ENCODE measurements around the gene MAPRE2.

MAPRE2 gene

DNA sequence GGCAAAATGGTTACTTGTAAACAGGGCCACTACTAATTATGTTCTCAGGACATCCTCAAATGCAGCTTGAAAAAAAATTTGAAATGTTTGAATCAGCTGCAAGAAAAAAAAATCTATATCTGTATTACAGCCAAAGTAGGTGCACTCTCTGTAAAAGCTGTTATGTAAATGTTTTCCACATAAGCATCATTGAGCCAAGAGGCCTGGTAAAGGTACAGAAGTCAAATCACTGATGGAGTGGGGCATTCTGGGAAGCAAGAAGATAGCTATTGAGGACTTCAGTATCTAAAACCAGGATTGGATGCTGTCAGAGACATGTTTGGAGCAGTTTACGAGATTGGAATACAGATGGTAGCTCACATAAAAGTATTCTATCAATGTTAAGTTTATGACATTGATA lies 80.3 kb downstream of the MAPRE2 start:
- Histone ChIP-seq H3K4me3 (ENCODE audit: low read depth in 1 of 2, low read length in 1 of 2) (no peak overlapping the region), H3K27ac (no peak overlapping the region), H3K27me3 (no peaks in the 10 kb centered on the region), H3K36me3 (no peaks in the 10 kb centered on the region), H3K4me1 (ENCODE audit: control insufficient read depth in 1 of 2, insufficient read depth in 1 of 2, low read depth in 1 of 2, low read length in 1 of 2) (no peaks in the 10 kb centered on the region), H3K9me3 (no peaks in the 10 kb centered on the region)
- no peak for TF ChIP-seq CTCF (IDR thresholded peaks at IDR 0.05)

DNA sequence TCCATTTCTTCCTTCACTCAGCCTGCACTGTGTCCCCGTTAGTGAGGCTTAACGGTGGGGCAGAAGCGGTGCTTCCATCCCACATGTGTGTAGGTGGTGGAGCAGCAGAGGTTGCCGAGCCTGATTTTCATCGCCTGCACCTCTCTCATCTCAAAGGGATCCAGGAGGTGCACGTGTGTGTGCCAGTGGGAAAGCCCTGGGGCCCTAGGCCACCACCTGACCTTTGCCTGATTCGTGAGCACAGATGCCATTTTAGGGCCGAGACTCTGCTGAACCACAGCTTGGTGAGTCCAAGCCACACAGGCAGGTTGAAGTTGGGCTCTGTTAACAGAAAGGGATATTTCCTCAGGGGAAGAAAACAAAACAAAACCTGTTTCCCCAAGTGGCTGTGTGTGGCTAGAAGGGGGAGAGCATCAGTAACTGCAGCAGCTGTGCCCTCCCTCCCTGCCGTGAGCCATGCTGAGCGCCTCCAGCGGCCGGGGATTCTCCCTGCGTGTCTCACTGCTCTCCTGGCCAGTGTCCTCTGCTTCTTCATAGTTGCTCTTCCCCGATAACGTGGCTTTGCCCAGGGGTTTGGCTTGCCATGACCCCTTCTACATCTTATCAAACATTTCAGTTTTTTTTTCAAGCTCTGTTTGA lies 81.5 kb downstream of the MAPRE2 start:
- Histone ChIP-seq H3K4me1 (ENCODE audit: control insufficient read depth in 1 of 2, insufficient read depth in 1 of 2, low read depth in 1 of 2, low read length in 1 of 2) (no peaks in the 10 kb centered on the region), H3K4me3 (ENCODE audit: low read depth in 1 of 2, low read length in 1 of 2) (no peak overlapping the region), H3K27me3 (no peaks in the 10 kb centered on the region), H3K27ac (no peak overlapping the region), H3K36me3 (peaks cover 6% of the 10 kb centered on the region), H3K9me3 (no peaks in the 10 kb centered on the region)
- TF ChIP-seq CTCF (IDR thresholded peaks at IDR 0.05), result no peak

DNA sequence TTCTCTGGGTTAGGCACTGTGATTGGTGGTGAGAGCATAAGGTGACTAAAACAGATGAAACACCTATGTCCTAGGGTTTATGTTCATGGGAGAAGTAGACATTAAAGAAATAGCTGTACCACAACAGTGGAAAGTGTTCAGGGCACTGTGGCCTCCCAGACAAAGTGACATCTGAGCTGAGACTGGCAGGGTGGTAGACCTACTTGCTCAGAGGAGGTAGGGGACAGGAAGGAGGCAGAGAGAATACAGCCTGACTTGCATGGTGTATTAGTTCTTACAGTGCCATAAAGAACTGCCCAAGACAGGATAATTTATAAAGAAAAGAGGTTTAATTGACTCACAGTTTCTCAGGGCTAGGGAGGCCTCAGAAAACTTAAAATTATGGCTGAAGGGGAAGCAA lies 82.6 kb downstream of the MAPRE2 start:
- Histone ChIP-seq H3K9me3 (no peaks in the 10 kb centered on the region), H3K4me3 (ENCODE audit: low read depth in 1 of 2, low read length in 1 of 2) (no peak overlapping the region), H3K27me3 (no peaks in the 10 kb centered on the region), H3K36me3 (peaks cover 9% of the 10 kb centered on the region), H3K4me1 (ENCODE audit: control insufficient read depth in 1 of 2, insufficient read depth in 1 of 2, low read depth in 1 of 2, low read length in 1 of 2) (no peaks in the 10 kb centered on the region), H3K27ac (no peak overlapping the region)
- no peak for TF ChIP-seq CTCF (IDR thresholded peaks at IDR 0.05)

- Histone ChIP-seq H3K9me3 (no peaks in the 10 kb centered on the region), H3K27me3 (no peaks in the 10 kb centered on the region), H3K36me3 (peaks cover 28% of the 10 kb centered on the region), H3K27ac (no peak overlapping the region), H3K4me3 (ENCODE audit: low read depth in 1 of 2, low read length in 1 of 2) (no peak overlapping the region), H3K4me1 (ENCODE audit: control insufficient read depth in 1 of 2, insufficient read depth in 1 of 2, low read depth in 1 of 2, low read length in 1 of 2) (no peaks in the 10 kb centered on the region)
- TF ChIP-seq CTCF (IDR thresholded peaks at IDR 0.05), result no peak
These were observed 86.0 kb downstream of the MAPRE2 start for GRCh38 chr18:35127201-35127600.

- no peak overlapping the region for H3K27ac ChIP-seq
- no peaks in the 10 kb centered on the region for H3K27me3 ChIP-seq
- H3K4me3 ChIP-seq (ENCODE audit: low read depth in 1 of 2, low read length in 1 of 2), result no peak overlapping the region
- H3K36me3 ChIP-seq, result peaks cover 39% of the 10 kb centered on the region
- TF ChIP-seq CTCF (IDR thresholded peaks at IDR 0.05), result no peak
- no peaks in the 10 kb centered on the region for H3K9me3 ChIP-seq
- no peaks in the 10 kb centered on the region for H3K4me1 ChIP-seq (ENCODE audit: control insufficient read depth in 1 of 2, insufficient read depth in 1 of 2, low read depth in 1 of 2, low read length in 1 of 2)
These were observed 87.5 kb downstream of the MAPRE2 start for GRCh38 chr18:35128675-35129074.

DNA sequence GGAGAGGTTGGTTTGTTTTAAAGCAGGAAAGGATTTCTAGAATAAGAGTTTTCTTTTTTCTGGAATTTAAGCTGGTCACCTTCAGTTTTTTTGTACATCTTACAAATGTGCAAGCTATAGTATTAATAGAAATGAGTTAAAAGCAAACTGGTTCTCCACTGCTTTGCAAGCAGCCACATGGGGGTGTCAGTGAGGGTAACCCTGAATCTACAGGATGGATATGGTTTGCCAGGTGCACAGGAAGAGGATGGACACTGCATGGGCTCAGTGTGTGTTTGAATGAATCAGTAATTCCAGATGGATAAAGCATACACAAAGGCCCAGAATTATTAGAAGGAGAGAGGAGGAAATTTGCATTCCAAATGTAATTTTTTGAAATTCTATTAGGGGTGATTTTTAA lies 89.0 kb downstream of the MAPRE2 start:
- TF ChIP-seq CTCF (IDR thresholded peaks at IDR 0.05), result no peak
- H3K4me3 ChIP-seq (ENCODE audit: low read depth in 1 of 2, low read length in 1 of 2), result no peak overlapping the region
- H3K9me3 ChIP-seq, result no peaks in the 10 kb centered on the region
- peaks cover 51% of the 10 kb centered on the region for H3K36me3 ChIP-seq
- no peaks in the 10 kb centered on the region for H3K4me1 ChIP-seq (ENCODE audit: control insufficient read depth in 1 of 2, insufficient read depth in 1 of 2, low read depth in 1 of 2, low read length in 1 of 2)
- no peak overlapping the region for H3K27ac ChIP-seq
- H3K27me3 ChIP-seq, result no peaks in the 10 kb centered on the region
